ENCODE data around the gene RIMBP2. TPM values are rescaled to one million over a fixed set of nuclear protein-coding genes. Genes with fewer than 3 reads are reported as not detected.

The RIMBP2 gene
- total RNA-seq, 4 donors from 2014 or later: 0.22 to 1.4 (median 1.2) TPM; not detected in 1

DNA sequence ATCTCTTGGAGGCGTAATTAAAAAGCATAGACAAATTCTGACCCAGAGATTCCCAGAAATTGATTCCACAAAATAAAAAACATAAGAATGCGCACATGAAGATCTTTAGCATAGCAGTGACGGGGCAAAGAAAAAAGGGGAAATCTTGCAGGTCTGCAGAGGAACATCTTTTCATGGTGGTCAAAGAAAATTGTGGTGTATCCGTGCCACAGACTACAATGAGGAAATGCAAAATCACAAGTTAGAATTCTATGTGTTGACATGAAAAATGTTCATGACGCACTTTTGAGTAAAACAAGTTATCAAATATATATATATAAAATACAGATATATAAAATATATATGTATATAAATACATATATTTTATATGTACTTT, 101.6 kb downstream of the RIMBP2 start:
- Histone ChIP-seq H3K27ac (no peak overlapping the region), H3K27me3 (no peaks in the 10 kb centered on the region), H3K36me3 (no peaks in the 10 kb centered on the region), H3K9me3 (peaks cover 0 to 19% (median 0%) of the 10 kb centered on the region in 4 donors), H3K4me1 (no peaks in the 10 kb centered on the region), H3K4me3 (no peak overlapping the region)
- no peak for DNase-seq (ENCODE audit: low spot score in 2 of 2)
- WGBS, 2 donors: 87 to 90% methylated on average over 5 of the region's 5 CpGs
- TF ChIP-seq POLR2A (IDR thresholded peaks at IDR 0.05) (no peak), EP300 (IDR thresholded peaks at IDR 0.05) (no peak)
- TF ChIP-seq, protein P1, sequence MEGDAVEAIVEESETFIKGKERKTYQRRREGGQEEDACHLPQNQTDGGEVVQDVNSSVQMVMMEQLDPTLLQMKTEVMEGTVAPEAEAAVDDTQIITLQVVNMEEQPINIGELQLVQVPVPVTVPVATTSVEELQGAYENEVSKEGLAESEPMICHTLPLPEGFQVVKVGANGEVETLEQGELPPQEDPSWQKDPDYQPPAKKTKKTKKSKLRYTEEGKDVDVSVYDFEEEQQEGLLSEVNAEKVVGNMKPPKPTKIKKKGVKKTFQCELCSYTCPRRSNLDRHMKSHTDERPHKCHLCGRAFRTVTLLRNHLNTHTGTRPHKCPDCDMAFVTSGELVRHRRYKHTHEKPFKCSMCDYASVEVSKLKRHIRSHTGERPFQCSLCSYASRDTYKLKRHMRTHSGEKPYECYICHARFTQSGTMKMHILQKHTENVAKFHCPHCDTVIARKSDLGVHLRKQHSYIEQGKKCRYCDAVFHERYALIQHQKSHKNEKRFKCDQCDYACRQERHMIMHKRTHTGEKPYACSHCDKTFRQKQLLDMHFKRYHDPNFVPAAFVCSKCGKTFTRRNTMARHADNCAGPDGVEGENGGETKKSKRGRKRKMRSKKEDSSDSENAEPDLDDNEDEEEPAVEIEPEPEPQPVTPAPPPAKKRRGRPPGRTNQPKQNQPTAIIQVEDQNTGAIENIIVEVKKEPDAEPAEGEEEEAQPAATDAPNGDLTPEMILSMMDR (IDR thresholded peaks at IDR 0.05): no peak

DNA sequence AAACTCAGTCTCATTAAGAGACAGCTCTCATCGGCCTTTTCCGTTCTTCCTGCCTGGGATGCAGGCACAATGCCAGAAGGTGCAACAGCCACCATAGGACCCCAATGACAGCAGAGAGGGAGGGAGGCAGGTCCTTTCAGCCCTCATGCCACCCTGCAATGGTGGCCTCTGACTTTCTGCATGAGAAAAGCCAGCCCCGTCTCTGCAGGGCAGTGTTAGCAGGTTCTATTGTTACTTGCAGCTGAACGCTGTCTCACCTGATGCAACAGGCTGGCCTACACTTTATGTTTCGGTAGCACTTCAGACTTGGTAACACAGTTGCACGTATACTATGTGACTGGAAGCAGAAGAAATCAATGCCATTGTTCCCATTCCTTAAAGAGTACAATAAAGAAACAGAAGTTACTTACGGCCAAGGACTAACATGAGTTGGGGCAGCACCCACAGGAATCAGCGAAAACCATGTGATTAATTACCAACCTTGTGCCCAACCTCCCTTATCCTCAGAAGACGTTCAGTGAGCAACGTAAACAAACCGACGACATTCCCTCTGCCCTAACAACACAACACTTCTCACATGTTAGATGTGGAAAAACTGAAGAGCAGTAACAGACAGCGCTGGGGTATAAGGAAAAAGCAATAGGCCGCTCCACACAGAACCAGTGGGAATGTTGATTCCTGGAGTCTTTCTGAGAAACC, 102.1 kb downstream of the RIMBP2 start:
- 71 to 76% methylated on average over 14 of the region's 14 CpGs for WGBS, 2 donors
- H3K4me1 ChIP-seq: no peaks in the 10 kb centered on the region
- H3K27ac ChIP-seq: no peak overlapping the region
- H3K4me3 ChIP-seq: no peak overlapping the region
- no peak for DNase-seq (ENCODE audit: low spot score in 2 of 2)
- H3K27me3 ChIP-seq: no peaks in the 10 kb centered on the region
- H3K9me3 ChIP-seq: peaks cover 0 to 17% (median 0%) of the 10 kb centered on the region in 4 donors
- TF ChIP-seq POLR2A (IDR thresholded peaks at IDR 0.05) (no peak), EP300 (IDR thresholded peaks at IDR 0.05) (no peak)
- TF ChIP-seq, protein P1 (IDR thresholded peaks at IDR 0.05): no peak
- no peaks in the 10 kb centered on the region for H3K36me3 ChIP-seq

DNA sequence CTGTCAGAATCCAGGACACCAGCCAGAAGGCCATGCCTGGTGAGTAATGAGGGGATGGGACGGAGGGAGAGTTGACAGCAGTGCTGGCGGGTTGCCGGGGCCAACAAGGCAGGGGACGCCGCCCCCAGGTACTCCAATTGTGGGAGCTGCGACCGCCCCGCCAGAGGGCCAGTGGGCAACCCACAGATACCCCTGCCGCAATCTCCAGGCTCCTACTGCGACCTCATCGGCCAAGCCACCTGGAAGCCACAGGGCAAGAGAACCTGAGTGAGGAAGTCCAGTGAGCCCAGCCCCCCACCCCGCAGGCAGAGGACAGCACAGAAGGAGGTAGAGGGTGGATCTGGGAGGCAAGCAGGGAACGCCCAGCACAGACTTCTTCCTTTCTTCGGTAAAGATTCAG, 103.0 kb downstream of the RIMBP2 start:
- DNase-seq (ENCODE audit: low spot score in 2 of 2): no peak
- 89 to 92% methylated on average over 13 to 14 of the region's 14 CpGs for WGBS, 2 donors

DNA sequence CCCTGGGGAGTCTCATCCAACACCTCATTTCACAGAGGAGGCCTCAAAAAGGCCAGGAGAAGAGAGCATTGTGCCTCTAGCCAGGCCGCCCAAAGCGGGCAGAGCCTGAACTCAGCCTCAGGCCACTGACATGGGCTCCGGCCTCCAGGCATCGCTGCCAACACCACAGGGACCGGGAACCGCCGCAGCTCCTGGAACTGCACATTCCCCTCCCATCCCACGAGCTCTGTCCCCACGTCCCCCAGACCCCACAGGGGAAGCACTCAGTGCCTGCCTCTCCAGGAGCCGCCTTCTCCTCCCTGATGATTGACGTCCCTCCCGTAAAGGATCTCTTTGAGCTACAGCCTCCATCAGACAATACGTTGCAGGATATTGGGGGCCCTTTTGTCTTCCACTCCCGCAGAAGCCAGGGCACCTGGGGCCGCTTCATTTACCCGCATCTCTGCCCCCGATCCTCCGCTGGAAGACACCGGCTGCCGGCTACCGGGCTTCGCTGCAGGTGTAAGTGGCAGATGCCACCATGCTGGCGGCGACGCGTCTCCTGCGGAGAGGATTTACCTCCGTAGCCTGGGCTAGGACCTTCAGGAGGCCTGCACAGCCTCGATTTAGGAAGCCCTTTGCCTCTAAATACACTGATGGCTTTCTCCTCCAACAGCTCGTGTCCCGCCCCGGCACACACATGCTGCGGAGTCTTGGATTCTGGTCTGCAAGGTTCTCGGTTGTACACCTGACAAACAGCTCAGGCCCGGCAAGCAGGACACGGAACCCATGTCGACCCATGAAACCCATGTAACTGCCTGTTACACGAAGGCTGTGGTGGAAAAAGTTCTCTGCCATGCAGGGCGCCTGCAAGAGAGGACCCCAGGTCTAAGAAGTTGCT, 104.8 kb downstream of the RIMBP2 start:
- no peak for DNase-seq (ENCODE audit: low spot score in 2 of 2)
- H3K9me3 ChIP-seq: peaks cover 0 to 17% (median 0%) of the 10 kb centered on the region in 4 donors
- 87 to 89% methylated on average over 39 of the region's 39 CpGs for WGBS, 2 donors
- no peaks in the 10 kb centered on the region for H3K36me3 ChIP-seq
- no peaks in the 10 kb centered on the region for H3K27me3 ChIP-seq
- no peaks in the 10 kb centered on the region for H3K4me1 ChIP-seq
- TF ChIP-seq EP300 (IDR thresholded peaks at IDR 0.05) (no peak), POLR2A (IDR thresholded peaks at IDR 0.05) (no peak)
- TF ChIP-seq, protein P1 (IDR thresholded peaks at IDR 0.05): no peak
- no peak overlapping the region for H3K4me3 ChIP-seq
- H3K27ac ChIP-seq: no peak overlapping the region

More for the DNA sequence above, 103.0 kb downstream of the RIMBP2 start:
- no peak for TF ChIP-seq EP300 (IDR thresholded peaks at IDR 0.05)
- TF ChIP-seq POLR2A (IDR thresholded peaks at IDR 0.05): no peak
- TF ChIP-seq, protein P1 (IDR thresholded peaks at IDR 0.05): no peak
- peaks cover 0 to 17% (median 0%) of the 10 kb centered on the region in 4 donors for H3K9me3 ChIP-seq
- H3K4me1 ChIP-seq: no peaks in the 10 kb centered on the region
- H3K4me3 ChIP-seq: no peak overlapping the region
- H3K27ac ChIP-seq: no peak overlapping the region
- no peaks in the 10 kb centered on the region for H3K27me3 ChIP-seq
- H3K36me3 ChIP-seq: no peaks in the 10 kb centered on the region

DNA sequence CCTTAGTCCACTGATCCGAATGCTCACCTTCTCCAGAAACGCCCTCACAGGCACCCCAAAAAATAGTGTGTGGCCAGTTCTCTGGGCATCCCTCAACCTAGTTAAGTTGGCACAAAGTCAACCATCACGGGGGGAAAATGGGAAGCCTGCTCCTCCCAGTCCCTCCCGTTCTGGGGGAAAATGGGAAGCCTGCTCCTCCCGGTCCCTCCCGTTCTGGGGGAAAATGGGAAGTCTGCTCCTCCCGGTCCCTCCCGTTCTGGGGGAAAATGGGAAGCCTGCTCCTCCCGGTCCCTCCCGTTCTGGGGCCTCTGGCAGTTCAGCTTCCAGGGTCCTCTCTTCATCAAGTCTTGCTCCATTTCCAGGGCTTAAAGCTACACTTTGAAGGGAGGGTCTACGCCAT, 106.1 kb downstream of the RIMBP2 start:
- no peak for DNase-seq (ENCODE audit: low spot score in 2 of 2)
- Histone ChIP-seq H3K27ac (no peak overlapping the region), H3K4me1 (no peaks in the 10 kb centered on the region), H3K36me3 (no peaks in the 10 kb centered on the region), H3K4me3 (no peak overlapping the region), H3K27me3 (no peaks in the 10 kb centered on the region), H3K9me3 (peaks cover 0 to 17% (median 0%) of the 10 kb centered on the region in 4 donors)
- TF ChIP-seq POLR2A (IDR thresholded peaks at IDR 0.05) (no peak), EP300 (IDR thresholded peaks at IDR 0.05) (no peak)
- TF ChIP-seq, protein P1 (IDR thresholded peaks at IDR 0.05): no peak
- 75 to 79% methylated on average over 11 of the region's 11 CpGs for WGBS, 2 donors

Measured in tibial nerve (tissue), 4 donors.